Osteocyte (in vitro differentiated cells): ENCODE measurements around the gene TESK2. TPM values are rescaled to one million over a fixed set of nuclear protein-coding genes. Genes with fewer than 3 reads are reported as not detected.

ENCODE experiments used
- DNase-seq: peaks from one replicate; pipeline ENCODE4 v3.0.0; 2021; ENCODE audit warnings: mixed read lengths; ENCODE audit not compliant: unreplicated experiment; ENCODE audit errors: extremely low spot score
- H3K27ac Mint-ChIP-seq: one replicate; pipeline ENCODE4 v1.8.0; 2021; ENCODE audit warnings: mild to moderate bottlenecking, mixed read lengths; ENCODE audit not compliant: unreplicated experiment
- H3K27me3 Mint-ChIP-seq: one replicate; pipeline ENCODE4 v1.8.0; 2021; ENCODE audit warnings: mixed read lengths; ENCODE audit not compliant: unreplicated experiment
- H3K36me3 Mint-ChIP-seq: one replicate; pipeline ENCODE4 v1.8.0; 2021; ENCODE audit warnings: mixed read lengths; ENCODE audit not compliant: unreplicated experiment
- H3K4me1 Mint-ChIP-seq: one replicate; pipeline ENCODE4 v1.8.0; 2021; ENCODE audit warnings: mixed read lengths; ENCODE audit not compliant: unreplicated experiment
- H3K4me3 Mint-ChIP-seq: one replicate; pipeline ENCODE4 v1.8.0; 2021; ENCODE audit warnings: mild to moderate bottlenecking, moderate library complexity, mixed read lengths; ENCODE audit not compliant: unreplicated experiment
- H3K9me3 Mint-ChIP-seq: one replicate; pipeline ENCODE4 v1.8.0; 2021; ENCODE audit warnings: mixed read lengths; ENCODE audit not compliant: unreplicated experiment
- total RNA-seq: library from RNA; stranded (reverse); gene quantifications from 2 replicates; pipeline ENCODE4 v1.2.1, GENCODE V29; 2021
- TF ChIP-seq, protein P1 (sequence below): fragments of 200-600 bp; sonication (generic); IDR thresholded peaks from 2 replicates; pipeline ENCODE4 v1.5.0; 2021; ENCODE audit warnings: antibody characterized with exemption, mild to moderate bottlenecking, moderate library complexity

TESK2 gene
- total RNA-seq, 1 donor from 2014 or later, result 2.7 TPM

DNA sequence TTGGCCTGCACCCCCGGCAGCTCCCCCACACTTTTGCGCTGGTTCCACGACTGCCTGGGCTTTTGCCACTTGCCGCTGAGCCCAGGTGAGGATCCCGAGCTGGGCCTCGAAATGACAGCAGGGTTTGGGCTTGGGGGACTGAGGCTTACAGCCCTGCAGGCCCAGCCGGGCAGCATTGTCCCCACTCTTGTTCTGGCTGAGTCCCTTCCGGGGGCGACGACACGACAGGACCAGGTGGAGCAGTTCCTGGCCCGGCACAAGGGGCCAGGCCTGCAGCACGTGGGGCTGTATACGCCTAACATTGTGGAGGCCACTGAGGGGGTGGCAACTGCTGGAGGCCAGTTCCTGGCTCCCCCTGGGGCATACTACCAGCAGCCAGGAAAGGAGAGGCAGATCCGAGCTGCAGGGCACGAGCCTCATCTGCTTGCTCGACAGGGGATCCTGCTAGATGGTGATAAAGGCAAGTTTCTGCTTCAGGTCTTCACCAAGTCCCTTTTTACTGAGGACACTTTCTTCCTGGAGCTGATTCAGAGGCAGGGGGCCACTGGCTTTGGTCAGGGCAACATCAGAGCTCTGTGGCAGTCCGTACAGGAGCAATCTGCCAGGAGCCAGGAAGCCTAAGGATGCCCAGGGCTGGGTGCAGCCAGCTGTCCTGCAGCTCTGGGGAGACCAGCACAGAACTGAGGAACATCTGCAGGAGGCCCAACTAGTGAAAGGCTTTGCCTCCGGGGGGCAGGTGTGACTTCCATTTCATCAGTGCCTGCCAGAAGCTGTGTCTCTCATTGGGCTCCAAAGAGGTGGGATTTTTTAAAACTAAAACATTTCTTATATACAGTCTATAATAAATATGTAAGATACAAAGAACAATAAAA is 163.1 kb downstream of the TESK2 start:
- DNase-seq, result no peak
- H3K36me3 Mint-ChIP-seq, result peaks cover 5% of the 10 kb centered on the region
- H3K9me3 Mint-ChIP-seq, result no peaks in the 10 kb centered on the region
- TF ChIP-seq, protein P1, sequence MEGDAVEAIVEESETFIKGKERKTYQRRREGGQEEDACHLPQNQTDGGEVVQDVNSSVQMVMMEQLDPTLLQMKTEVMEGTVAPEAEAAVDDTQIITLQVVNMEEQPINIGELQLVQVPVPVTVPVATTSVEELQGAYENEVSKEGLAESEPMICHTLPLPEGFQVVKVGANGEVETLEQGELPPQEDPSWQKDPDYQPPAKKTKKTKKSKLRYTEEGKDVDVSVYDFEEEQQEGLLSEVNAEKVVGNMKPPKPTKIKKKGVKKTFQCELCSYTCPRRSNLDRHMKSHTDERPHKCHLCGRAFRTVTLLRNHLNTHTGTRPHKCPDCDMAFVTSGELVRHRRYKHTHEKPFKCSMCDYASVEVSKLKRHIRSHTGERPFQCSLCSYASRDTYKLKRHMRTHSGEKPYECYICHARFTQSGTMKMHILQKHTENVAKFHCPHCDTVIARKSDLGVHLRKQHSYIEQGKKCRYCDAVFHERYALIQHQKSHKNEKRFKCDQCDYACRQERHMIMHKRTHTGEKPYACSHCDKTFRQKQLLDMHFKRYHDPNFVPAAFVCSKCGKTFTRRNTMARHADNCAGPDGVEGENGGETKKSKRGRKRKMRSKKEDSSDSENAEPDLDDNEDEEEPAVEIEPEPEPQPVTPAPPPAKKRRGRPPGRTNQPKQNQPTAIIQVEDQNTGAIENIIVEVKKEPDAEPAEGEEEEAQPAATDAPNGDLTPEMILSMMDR, result no peak
- no peak overlapping the region for H3K27ac Mint-ChIP-seq
- H3K27me3 Mint-ChIP-seq, result no peaks in the 10 kb centered on the region
- no peak overlapping the region for H3K4me3 Mint-ChIP-seq
- peaks cover 3% of the 10 kb centered on the region for H3K4me1 Mint-ChIP-seq

DNA sequence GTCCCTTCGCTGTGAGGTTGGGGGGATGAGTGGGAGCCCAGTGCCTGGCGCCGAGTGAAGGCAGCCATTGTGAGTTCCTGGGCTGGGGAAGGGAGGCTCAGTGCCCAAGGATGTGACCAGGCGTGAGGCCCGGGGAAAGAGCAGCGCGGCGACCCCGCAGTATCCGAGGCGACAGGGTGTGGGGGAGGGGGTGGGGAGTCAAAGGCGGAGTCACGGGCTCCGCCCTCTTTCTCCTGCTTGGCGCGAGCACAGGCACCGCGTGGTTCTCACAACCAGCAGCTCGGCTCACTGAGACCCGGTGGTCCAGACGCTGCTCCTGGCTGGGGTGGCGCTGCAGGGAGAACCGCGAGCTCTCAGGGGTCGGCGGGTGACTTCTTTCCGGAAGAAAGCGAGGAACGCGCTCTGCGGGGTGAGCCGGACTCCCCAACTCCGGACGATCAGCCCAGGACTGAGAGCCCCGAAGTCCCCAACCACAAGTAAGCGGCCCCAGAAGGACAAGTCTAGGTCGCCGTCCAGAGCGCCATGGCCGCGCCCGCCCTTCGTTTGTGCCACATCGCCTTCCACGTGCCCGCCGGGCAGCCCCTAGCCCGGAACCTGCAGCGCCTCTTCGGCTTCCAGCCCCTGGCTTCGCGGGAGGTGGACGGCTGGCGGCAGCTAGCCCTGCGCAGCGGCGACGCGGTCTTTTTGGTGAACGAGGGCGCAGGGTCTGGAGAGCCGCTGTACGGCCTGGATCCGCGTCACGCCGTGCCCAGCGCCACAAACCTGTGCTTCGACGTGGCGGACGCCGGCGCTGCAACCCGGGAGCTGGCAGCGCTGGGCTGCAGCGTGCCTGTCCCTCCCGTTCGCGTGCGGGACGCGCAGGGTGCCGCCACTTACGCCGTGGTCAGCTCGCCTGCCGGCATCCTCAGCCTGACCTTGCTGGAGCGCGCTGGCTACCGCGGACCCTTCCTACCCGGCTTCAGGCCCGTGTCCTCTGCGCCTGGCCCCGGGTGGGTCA is 164.0 kb downstream of the TESK2 start, which contains the start of gene HPDL:
HPDL (plus strand) TSS at position 269 of the 997 bp plus-strand sequence; CDS start at position 523, 254 bp downstream.
- peak within 1 kb of the TSS; percentile 69 for H3K4me3 Mint-ChIP-seq
- peaks cover 3% of the 10 kb centered on the region for H3K4me1 Mint-ChIP-seq
- no peaks in the 10 kb centered on the region for H3K9me3 Mint-ChIP-seq
- H3K27ac Mint-ChIP-seq, result no peak within 1 kb of the TSS
- no peaks in the 10 kb centered on the region for H3K27me3 Mint-ChIP-seq
- H3K36me3 Mint-ChIP-seq, result peaks cover 5% of the 10 kb centered on the region
- DNase-seq, result no peak
- TF ChIP-seq, protein P1, result no peak

DNA sequence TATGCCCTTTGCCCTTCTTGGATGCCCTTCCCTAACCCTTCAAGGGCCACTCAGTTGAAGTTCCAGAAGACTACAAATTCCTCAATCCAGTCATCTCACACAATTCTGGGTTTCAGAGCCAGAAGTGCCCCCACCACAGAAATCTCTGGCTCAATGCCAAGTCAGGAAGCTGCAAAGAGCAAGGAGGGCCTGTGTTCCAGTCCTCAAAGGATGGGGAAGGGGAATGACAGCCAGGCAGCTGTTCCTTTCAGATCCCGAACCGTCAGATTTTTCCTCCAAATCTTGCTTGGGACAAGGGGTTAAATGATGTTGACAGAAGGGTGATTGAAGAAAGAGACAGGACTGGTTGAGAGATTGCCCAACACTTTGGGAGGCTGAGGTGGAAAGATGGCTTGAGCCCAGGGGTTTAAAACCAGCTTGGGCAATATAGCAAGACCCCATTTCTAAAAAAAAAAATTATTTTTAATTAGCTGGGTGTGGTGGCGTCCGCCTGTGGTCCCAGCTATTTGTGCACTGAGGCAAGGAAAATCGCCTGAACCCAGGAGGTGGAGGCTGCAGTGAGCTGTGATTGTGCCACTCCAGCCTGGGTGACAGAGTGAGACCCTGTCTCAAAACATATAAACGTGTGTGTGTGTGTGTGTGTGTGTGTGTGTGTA is 165.0 kb downstream of the TESK2 start:
- no peaks in the 10 kb centered on the region for H3K9me3 Mint-ChIP-seq
- no peak for DNase-seq
- H3K27me3 Mint-ChIP-seq, result no peaks in the 10 kb centered on the region
- no peak overlapping the region for H3K27ac Mint-ChIP-seq
- no peak overlapping the region for H3K4me3 Mint-ChIP-seq
- H3K4me1 Mint-ChIP-seq, result peaks cover 3% of the 10 kb centered on the region
- H3K36me3 Mint-ChIP-seq, result peaks cover 5% of the 10 kb centered on the region
- TF ChIP-seq, protein P1, result no peak

DNA sequence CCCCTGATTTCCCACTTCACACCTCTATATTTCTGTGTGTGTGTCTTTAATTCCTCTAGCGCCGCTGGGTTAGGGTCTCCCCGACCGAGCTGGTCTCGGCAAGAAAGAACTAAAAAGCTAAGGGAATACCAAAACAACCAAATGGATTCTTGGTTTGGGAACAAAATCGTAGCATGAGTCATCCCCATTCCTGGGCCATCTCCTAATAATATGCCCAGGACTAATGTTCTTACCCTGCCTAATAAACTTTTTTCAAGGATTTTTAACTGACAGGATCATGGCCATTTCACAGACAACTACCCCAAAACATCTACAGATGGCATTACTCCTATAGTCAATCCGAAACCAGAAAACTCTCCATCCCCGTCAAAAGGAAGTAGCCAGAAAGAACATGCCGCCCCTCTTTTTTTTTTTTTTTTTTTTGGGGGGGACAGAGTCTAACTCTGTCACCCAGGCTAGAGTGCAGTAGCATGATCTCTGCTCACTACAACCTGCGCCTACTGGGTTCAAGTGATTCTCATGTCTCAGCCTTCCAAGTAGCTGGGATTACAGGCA is 168.4 kb downstream of the TESK2 start:
- Mint-ChIP-seq H3K27ac (no peak overlapping the region), H3K36me3 (no peaks in the 10 kb centered on the region), H3K27me3 (no peaks in the 10 kb centered on the region), H3K4me1 (no peaks in the 10 kb centered on the region), H3K9me3 (no peaks in the 10 kb centered on the region), H3K4me3 (no peak overlapping the region)
- TF ChIP-seq, protein P1, result no peak
- DNase-seq, result no peak
